KOPT-K1 (cell line): ENCODE measurements around the gene PNISR.
"Not testable (repeated sequence)": the region's sequence is repeated elsewhere in the genome, so short reads cannot be mapped to it uniquely, and the experiment has no call there.

ENCODE experiments used
- H3K27ac ChIP-seq: fragments of 200-600 bp; sonication (generic); 2 replicates; pipeline ENCODE4 v1.5.1; 2016; ENCODE audit warnings: antibody characterized with exemption, mild to moderate bottlenecking, low read depth, low read length; ENCODE audit not compliant: poor library complexity, severe bottlenecking
- H3K36me3 ChIP-seq: fragments of 200-600 bp; sonication (generic); 2 replicates; pipeline ENCODE4 v1.5.1; 2017; ENCODE audit warnings: antibody characterized with exemption, mild to moderate bottlenecking, low read length, moderate library complexity; ENCODE audit not compliant: insufficient read depth
- H3K9me3 ChIP-seq: fragments of 200-600 bp; sonication (generic); 2 replicates; pipeline ENCODE4 v1.5.1; 2017; ENCODE audit warnings: antibody characterized with exemption, low read length, mild to moderate bottlenecking; ENCODE audit not compliant: insufficient read depth, poor library complexity, severe bottlenecking

Gene PNISR, protein sequence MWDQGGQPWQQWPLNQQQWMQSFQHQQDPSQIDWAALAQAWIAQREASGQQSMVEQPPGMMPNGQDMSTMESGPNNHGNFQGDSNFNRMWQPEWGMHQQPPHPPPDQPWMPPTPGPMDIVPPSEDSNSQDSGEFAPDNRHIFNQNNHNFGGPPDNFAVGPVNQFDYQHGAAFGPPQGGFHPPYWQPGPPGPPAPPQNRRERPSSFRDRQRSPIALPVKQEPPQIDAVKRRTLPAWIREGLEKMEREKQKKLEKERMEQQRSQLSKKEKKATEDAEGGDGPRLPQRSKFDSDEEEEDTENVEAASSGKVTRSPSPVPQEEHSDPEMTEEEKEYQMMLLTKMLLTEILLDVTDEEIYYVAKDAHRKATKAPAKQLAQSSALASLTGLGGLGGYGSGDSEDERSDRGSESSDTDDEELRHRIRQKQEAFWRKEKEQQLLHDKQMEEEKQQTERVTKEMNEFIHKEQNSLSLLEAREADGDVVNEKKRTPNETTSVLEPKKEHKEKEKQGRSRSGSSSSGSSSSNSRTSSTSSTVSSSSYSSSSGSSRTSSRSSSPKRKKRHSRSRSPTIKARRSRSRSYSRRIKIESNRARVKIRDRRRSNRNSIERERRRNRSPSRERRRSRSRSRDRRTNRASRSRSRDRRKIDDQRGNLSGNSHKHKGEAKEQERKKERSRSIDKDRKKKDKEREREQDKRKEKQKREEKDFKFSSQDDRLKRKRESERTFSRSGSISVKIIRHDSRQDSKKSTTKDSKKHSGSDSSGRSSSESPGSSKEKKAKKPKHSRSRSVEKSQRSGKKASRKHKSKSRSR

DNA sequence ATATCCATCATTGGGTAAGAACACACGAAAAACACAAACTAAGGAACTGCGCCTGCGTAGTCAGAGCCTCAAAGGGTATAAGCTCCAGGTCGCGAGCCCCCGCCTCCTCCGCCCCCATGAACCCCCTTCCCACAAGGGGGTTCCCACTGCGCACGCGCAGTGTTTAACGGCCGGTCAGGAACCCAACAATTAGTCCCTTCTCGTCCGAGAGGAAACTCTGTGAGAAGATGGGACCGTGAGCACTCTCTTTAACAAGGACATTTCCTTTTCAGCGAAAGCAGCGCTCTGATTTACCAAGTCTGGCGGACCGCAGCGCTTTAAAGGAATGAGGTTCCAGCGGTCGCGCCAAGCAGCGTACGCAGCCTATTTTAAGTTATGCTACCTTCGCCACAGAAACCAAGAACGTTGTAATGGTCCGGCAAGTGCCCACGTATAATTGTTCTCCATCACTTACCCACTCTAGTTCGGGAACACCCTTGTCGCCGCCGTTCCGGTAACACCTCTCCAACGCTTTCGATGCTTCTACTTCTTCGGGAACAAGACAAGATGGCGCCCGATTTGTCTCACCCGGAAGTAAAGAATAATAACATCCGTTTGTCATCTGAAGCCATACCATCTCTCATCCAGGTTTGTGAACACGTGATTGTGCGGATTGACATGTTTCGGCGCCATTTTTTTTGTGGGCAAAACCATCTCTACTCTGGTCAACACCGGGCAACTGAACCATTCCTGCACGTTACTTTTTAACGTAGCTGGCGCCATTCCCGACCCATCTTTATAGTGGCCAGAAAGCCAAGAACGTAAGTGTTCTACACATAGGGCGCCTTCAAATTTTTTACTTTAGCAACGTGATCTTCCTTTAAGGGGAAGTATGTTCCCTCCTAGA, at the start of gene PNISR:
TSS of gene PNISR (minus strand) at position 548 of the 886 bp plus-strand sequence. CDS start 10,649 bp downstream, outside the sequence.
- no peaks in the 10 kb centered on the region for H3K9me3 ChIP-seq

DNA sequence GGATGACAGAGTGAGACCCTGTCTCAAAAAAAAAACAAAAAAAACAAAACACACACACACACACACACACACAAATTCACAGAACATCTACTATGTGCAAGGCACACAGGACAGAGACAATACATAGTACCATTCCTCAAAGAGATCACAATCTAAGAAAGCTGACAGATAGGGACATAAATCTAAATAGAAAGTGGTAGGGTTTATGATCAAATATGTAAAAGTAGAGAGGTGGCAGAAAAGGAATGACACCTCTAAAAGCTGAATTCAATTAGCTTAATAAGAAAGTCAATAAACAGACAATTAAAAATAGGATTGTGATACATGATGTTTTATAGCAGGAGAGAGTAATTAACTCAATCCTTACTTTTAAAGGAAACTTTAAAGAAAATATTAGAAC, 48.6 kb upstream of the PNISR start:
- no peak overlapping the region for H3K27ac ChIP-seq
- H3K36me3 ChIP-seq: peaks cover 27% of the 10 kb centered on the region
- no peaks in the 10 kb centered on the region for H3K9me3 ChIP-seq

More for the DNA sequence above, at the start of gene PNISR:
- peaks cover 48% of the 10 kb centered on the region for H3K36me3 ChIP-seq
- H3K27ac ChIP-seq: peak within 1 kb of the TSS; percentile 97

DNA sequence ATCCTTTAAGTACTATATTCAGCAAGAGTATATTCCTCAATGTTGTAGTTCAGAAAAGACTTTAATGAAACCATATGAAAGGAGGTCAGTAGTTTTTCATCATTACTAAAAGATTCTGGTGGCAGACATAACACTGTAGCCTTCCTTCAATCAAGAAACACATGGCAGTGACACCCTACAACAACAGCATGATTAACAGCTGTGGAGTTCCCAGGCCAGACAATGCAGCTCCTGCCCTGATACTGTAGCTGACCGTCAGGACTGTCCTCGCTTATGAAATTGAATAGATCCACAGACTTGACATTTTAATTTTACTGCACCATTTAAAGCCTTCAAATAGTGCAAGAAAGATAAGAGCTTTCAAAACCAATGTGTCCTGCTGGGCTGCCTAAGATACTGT, 46.5 kb upstream of the PNISR start:
- Histone ChIP-seq H3K36me3 (peaks cover 18% of the 10 kb centered on the region), H3K27ac (no peak overlapping the region), H3K9me3 (no peaks in the 10 kb centered on the region)

DNA sequence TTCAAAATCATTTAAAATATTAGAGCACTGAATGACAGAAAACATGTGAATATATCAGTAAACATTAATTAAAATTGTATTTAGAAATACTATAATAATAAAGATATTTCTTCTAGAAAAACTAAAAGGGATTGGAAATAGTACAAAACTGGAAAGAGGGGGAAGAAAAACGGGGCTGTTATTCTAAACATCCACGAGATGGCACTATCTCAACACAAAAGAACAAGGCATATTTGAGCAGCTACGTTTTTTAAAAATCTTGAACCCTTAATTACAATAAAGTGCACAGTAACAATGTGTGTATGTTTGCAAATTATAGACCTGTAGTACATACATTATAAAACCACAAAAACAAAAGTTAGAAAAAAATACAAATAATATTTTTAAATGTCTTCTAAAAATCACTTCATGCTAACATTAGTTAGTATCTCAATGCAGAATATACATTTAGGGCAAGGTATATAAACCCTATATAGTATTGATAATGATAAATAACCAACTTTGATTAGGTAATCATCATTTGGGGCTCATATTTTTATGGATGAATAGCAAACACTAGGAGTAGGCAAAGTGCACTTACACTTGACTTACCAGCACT, 42.5 kb upstream of the PNISR start:
- no peak overlapping the region for H3K27ac ChIP-seq
- peaks cover 21% of the 10 kb centered on the region for H3K36me3 ChIP-seq
- H3K9me3 ChIP-seq: no peaks in the 10 kb centered on the region

DNA sequence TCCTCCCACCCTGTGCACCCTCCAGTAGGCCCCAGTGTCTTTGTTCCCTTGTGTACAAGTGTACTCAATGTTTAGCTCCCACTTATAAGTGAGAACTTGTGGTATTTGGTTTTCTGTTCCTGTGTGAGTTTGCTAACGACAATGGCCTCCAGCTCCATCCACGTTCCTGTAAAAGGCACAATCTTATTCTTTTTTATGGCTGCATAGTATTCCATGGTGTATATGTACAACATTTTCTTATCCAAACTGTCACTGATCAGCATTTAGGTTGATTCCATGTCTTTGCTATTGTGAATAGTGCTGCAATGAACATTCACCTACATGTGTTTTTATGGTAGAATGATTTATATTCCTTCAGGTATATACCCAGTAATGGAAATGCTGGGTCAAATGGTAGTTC, 34.0 kb upstream of the PNISR start:
- H3K9me3 ChIP-seq: not testable (repeated sequence)
- peaks cover 27% of the 10 kb centered on the region for H3K36me3 ChIP-seq

DNA sequence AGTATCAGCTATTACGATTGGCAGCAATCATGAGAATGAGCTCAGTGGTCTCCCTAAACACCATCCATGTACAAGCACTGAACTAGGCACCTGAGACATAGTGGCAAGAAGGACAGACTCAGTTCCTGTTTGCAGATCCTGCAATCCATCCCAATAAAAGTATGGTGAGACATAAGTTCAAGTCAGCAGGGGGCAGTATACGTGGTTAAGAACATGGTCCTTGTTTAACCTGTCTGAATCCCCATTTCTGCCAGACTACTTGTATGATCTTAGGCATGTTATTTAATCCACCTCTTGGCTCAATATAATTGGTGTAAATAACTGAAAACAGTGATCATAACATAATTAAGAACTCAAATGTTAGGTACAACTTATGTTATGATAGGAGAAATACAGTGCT, 33.2 kb upstream of the PNISR start:
- H3K9me3 ChIP-seq: no peaks in the 10 kb centered on the region
- H3K27ac ChIP-seq: no peak overlapping the region
- peaks cover 20% of the 10 kb centered on the region; the same call in 1 of the 2 replicates for H3K36me3 ChIP-seq

More for the DNA sequence above, 34.0 kb upstream of the PNISR start:
- H3K27ac ChIP-seq: not testable (repeated sequence)

DNA sequence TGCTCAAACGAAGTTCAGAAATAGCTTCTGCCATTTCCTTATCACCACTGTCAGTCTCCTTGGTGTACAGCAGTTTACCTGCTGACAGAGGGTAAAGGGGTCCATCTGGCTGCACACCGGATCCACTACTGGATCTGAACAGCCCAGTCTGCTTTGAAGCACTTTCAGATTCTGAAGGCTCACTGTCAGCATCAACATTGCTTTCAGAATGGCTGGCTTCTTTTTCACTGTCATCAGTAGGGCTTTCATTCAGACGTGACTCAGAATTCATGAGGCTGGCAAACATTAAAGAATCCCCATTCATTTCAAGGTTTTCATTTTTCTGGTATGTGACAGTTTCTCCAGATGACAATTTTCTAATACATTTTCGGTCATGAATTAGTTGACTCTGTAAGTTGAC, 21.0 kb upstream of the PNISR start:
- H3K27ac ChIP-seq: no peak overlapping the region
- peaks cover 40% of the 10 kb centered on the region for H3K36me3 ChIP-seq
- peaks cover 13% of the 10 kb centered on the region for H3K9me3 ChIP-seq

DNA sequence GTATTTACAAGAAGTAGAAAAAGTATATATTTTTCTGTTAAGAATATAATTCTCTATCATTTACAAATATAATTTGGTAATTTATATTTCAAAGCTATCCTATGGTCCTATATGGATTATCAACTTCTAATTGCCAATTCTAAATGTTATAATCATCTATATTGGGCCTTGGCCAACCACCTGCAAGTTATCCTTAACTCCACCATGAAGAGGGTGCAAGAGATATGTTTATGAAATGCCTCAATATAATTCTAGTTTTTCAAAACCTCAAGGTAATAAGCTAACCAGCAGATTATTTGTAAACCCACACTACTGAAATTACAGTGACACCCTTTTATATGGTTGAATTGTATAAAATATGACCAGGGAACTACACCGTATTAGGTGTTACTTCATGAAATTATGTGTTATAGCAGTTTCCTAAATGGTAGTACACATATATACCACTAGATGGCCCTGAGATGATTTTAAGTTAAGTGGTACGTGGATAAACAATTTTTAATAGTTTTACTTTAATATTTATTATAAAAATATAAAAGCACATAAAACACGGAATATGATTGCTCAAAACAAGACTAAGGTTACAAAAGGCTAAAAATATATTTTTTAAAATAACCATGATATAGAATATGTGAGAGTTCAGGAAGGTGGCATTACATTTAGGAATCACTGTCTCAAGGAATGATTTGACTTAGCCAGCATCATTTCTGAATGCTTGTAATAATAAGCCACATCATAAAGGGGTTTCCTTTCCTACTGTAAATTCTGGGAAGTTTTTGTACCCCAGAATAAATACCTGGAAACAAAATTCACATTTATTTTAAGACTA, 9.8 kb upstream of the PNISR start:
- Histone ChIP-seq H3K36me3 (peaks cover 53% of the 10 kb centered on the region), H3K27ac (no peak overlapping the region), H3K9me3 (no peaks in the 10 kb centered on the region)

DNA sequence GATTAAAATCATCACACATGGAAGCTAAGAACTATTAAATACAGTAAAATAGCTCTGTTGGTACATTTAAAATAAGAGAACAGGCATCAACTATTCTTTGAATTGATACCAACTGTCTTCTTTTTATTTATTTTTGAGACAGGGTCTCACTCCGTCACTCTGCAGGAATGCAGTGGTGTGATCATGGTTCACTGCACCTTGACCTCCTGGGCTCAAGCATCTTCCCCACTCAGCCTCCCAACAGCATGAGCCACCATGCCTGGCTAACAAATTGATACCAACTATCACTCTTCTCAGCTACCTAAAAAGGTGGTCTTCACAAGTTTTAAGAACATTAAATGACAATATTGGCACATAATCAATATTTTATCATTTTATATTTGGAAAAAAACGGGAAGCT, 7.8 kb upstream of the PNISR start:
- no peak overlapping the region for H3K27ac ChIP-seq
- H3K9me3 ChIP-seq: no peaks in the 10 kb centered on the region

DNA sequence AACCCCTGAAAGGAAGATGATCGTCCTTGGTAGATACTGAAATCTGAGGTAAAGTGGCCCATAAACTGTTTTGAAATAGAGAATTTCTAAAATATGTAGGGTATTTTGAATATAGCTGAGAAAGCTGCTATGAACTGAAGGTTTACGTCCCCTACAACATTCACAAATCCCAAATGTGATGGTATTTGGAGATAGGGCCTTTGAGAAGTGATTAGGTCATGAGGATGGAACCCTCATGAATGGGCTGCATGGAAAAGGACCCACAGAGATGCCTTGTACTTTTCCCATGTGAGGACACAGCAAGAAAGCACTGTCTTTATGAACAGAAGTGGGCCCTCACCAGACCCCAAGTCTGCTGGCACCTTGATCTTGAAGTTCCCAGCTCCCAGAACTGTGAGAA, 6.8 kb upstream of the PNISR start:
- peaks cover 55% of the 10 kb centered on the region for H3K36me3 ChIP-seq
- no peaks in the 10 kb centered on the region for H3K9me3 ChIP-seq
- H3K27ac ChIP-seq: no peak overlapping the region

More for the DNA sequence above, 7.8 kb upstream of the PNISR start:
- peaks cover 58% of the 10 kb centered on the region for H3K36me3 ChIP-seq

DNA sequence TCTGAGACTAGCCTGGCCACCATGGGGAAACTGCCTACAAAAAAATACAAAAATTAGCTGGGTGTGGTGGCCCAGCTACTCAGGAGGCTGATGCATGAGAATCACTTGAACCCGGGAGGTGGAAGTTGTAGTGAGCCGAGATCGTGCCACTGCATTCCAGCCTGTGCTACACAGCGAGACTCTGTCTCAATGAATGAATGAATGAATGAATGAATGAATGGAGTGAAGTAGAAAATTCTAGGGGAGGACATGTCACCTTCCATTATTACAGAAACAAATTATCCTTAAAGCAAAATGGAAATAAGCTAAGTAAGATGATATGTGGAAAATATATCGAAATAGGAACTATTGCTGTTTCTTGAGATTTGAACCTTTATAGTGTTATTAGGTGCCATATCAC, 2.9 kb upstream of the PNISR start:
- Histone ChIP-seq H3K9me3 (no peaks in the 10 kb centered on the region), H3K36me3 (peaks cover 56% of the 10 kb centered on the region), H3K27ac (no peak overlapping the region)

DNA sequence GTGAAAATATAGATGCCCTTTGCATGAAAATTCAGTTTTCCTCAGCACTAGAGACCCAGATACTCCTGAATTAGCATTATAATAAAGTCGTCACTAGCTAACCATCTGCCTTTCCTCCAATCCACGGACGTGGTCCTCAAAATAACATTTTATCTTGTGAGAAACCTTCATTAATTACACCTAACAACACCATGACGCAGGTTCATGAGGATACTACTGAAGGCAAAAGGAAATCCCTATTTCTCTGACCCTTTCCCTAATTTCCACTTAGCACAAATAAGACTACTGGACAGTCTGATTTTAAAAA, 1.3 kb upstream of the PNISR start:
- Histone ChIP-seq H3K9me3 (no peaks in the 10 kb centered on the region), H3K36me3 (peaks cover 56% of the 10 kb centered on the region), H3K27ac (peak overlapping the region; percentile 97)

DNA sequence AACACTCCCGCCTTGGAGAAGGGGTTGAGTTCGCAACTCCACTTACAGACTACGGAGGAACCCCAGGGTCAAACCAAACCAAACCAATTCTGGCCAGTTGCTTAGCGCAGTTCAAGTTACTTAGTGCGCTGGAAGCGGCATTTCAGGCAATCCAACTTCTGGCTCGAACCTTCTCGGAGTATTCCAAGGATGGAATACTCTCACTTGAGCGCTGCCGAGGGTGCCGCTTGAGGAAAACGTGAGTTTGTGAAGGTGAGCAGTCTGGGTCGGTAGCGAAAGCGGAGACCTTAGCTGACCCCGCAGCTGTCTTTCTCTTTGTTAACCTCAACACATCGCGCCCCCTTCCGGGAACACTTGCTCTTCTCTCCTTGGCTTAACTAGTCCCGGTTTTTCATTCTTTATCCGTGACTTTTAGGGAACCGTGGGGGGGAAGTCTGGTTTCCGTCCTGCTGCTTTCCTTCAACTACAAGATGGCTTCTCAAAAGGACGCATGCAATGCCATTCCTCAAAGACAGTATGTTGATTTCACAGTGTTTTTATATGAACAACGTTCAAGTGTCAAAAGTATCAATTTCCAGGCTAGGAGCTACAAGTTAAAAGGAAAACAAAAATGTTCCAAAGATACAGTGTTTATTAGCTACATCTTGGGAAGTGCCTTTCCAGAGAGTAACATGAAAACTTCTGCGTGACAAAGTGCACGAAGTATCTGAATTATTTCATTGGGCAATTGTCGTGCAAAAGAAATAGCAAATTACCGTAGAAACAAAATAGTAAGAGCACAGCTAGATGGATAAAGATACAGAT, 741 bp upstream of the PNISR start:
- H3K9me3 ChIP-seq: no peaks in the 10 kb centered on the region
- peak overlapping the region; percentile 97 for H3K27ac ChIP-seq
- peaks cover 56% of the 10 kb centered on the region for H3K36me3 ChIP-seq
